ENCODE data around the gene RCC1.
"Not testable (repeated sequence)": the region's sequence is repeated elsewhere in the genome, so short reads cannot be mapped to it uniquely, and the experiment has no call there.

Gene RCC1

GRCh38 chr1:28525002-28525642 is 19.3 kb downstream of the RCC1 start:
- not testable (repeated sequence) for H3K9me3 ChIP-seq (ENCODE audit: control insufficient read depth in 1 of 2, low read length in 2 of 2); H3K4me1 ChIP-seq (ENCODE audit: control insufficient read depth in 1 of 2, insufficient read depth in 2 of 2, low read length in 2 of 2); H3K27ac ChIP-seq (ENCODE audit: low read length); H3K36me3 ChIP-seq (ENCODE audit: control insufficient read depth in 1 of 2, insufficient read depth in 2 of 2, low read length in 2 of 2); H3K27me3 ChIP-seq (ENCODE audit: low read depth, low read length); H3K4me3 ChIP-seq (ENCODE audit: low read depth in 1 of 2, low read length in 2 of 2)

- Histone ChIP-seq H3K4me3 (ENCODE audit: low read depth in 1 of 2, low read length in 2 of 2) (no peak overlapping the region), H3K9me3 (ENCODE audit: control insufficient read depth in 1 of 2, low read length in 2 of 2) (no peaks in the 10 kb centered on the region), H3K36me3 (ENCODE audit: control insufficient read depth in 1 of 2, insufficient read depth in 2 of 2, low read length in 2 of 2) (no peaks in the 10 kb centered on the region), H3K27ac (ENCODE audit: low read length) (no peak overlapping the region), H3K27me3 (ENCODE audit: low read depth, low read length) (no peaks in the 10 kb centered on the region), H3K4me1 (ENCODE audit: control insufficient read depth in 1 of 2, insufficient read depth in 2 of 2, low read length in 2 of 2) (no peaks in the 10 kb centered on the region)
These were observed 21.0 kb downstream of the RCC1 start for GRCh38 chr1:28526886-28527285.

- Histone ChIP-seq H3K27ac (ENCODE audit: low read length) (no peak overlapping the region), H3K36me3 (ENCODE audit: control insufficient read depth in 1 of 2, insufficient read depth in 2 of 2, low read length in 2 of 2) (peaks cover 10 to 11% of the 10 kb centered on the region in 2 donors), H3K9me3 (ENCODE audit: control insufficient read depth in 1 of 2, low read length in 2 of 2) (no peaks in the 10 kb centered on the region), H3K27me3 (ENCODE audit: low read depth, low read length) (no peaks in the 10 kb centered on the region), H3K4me1 (ENCODE audit: control insufficient read depth in 1 of 2, insufficient read depth in 2 of 2, low read length in 2 of 2) (no peaks in the 10 kb centered on the region), H3K4me3 (ENCODE audit: low read depth in 1 of 2, low read length in 2 of 2) (no peak overlapping the region)
These were observed 24.6 kb downstream of the RCC1 start for GRCh38 chr1:28530456-28530855.

- no peaks in the 10 kb centered on the region for H3K27me3 ChIP-seq (ENCODE audit: low read depth, low read length)
- no peaks in the 10 kb centered on the region for H3K4me1 ChIP-seq (ENCODE audit: control insufficient read depth in 1 of 2, insufficient read depth in 2 of 2, low read length in 2 of 2)
- no peaks in the 10 kb centered on the region for H3K9me3 ChIP-seq (ENCODE audit: control insufficient read depth in 1 of 2, low read length in 2 of 2)
- no peak overlapping the region for H3K4me3 ChIP-seq (ENCODE audit: low read depth in 1 of 2, low read length in 2 of 2)
- H3K27ac ChIP-seq (ENCODE audit: low read length), result no peak overlapping the region
- H3K36me3 ChIP-seq (ENCODE audit: control insufficient read depth in 1 of 2, insufficient read depth in 2 of 2, low read length in 2 of 2), result peaks cover 20% of the 10 kb centered on the region in 2 donors
These were observed 28.8 kb downstream of the RCC1 start for GRCh38 chr1:28534671-28535070.

- Histone ChIP-seq H3K4me3 (ENCODE audit: low read depth in 1 of 2, low read length in 2 of 2) (no peak overlapping the region), H3K27ac (ENCODE audit: low read length) (no peak overlapping the region), H3K4me1 (ENCODE audit: control insufficient read depth in 1 of 2, insufficient read depth in 2 of 2, low read length in 2 of 2) (no peaks in the 10 kb centered on the region), H3K36me3 (ENCODE audit: control insufficient read depth in 1 of 2, insufficient read depth in 2 of 2, low read length in 2 of 2) (peaks cover 20% of the 10 kb centered on the region in 2 donors), H3K9me3 (ENCODE audit: control insufficient read depth in 1 of 2, low read length in 2 of 2) (no peaks in the 10 kb centered on the region), H3K27me3 (ENCODE audit: low read depth, low read length) (no peaks in the 10 kb centered on the region)
These were observed 29.3 kb downstream of the RCC1 start for GRCh38 chr1:28535180-28535579.

GRCh38 chr1:28537457-28538199 is 31.8 kb downstream of the RCC1 start:
- no peak overlapping the region for H3K27ac ChIP-seq (ENCODE audit: low read length)
- H3K36me3 ChIP-seq (ENCODE audit: control insufficient read depth in 1 of 2, insufficient read depth in 2 of 2, low read length in 2 of 2), result peaks cover 20% of the 10 kb centered on the region in 2 donors

GRCh38 chr1:28538286-28538685 is 32.4 kb downstream of the RCC1 start:
- Histone ChIP-seq H3K9me3 (ENCODE audit: control insufficient read depth in 1 of 2, low read length in 2 of 2) (no peaks in the 10 kb centered on the region), H3K27ac (ENCODE audit: low read length) (no peak overlapping the region), H3K4me3 (ENCODE audit: low read depth in 1 of 2, low read length in 2 of 2) (no peak overlapping the region), H3K4me1 (ENCODE audit: control insufficient read depth in 1 of 2, insufficient read depth in 2 of 2, low read length in 2 of 2) (no peaks in the 10 kb centered on the region), H3K36me3 (ENCODE audit: control insufficient read depth in 1 of 2, insufficient read depth in 2 of 2, low read length in 2 of 2) (peaks cover 20% of the 10 kb centered on the region in 2 donors), H3K27me3 (ENCODE audit: low read depth, low read length) (no peaks in the 10 kb centered on the region)

More at GRCh38 chr1:28537457-28538199, 31.8 kb downstream of the RCC1 start:
- Histone ChIP-seq H3K4me3 (ENCODE audit: low read depth in 1 of 2, low read length in 2 of 2) (no peak overlapping the region), H3K9me3 (ENCODE audit: control insufficient read depth in 1 of 2, low read length in 2 of 2) (no peaks in the 10 kb centered on the region), H3K27me3 (ENCODE audit: low read depth, low read length) (no peaks in the 10 kb centered on the region), H3K4me1 (ENCODE audit: control insufficient read depth in 1 of 2, insufficient read depth in 2 of 2, low read length in 2 of 2) (no peaks in the 10 kb centered on the region)

- Histone ChIP-seq H3K4me1 (ENCODE audit: control insufficient read depth in 1 of 2, insufficient read depth in 2 of 2, low read length in 2 of 2) (no peaks in the 10 kb centered on the region), H3K36me3 (ENCODE audit: control insufficient read depth in 1 of 2, insufficient read depth in 2 of 2, low read length in 2 of 2) (peaks cover 7 to 8% of the 10 kb centered on the region in 2 donors), H3K27ac (ENCODE audit: low read length) (no peak overlapping the region), H3K9me3 (ENCODE audit: control insufficient read depth in 1 of 2, low read length in 2 of 2) (no peaks in the 10 kb centered on the region), H3K27me3 (ENCODE audit: low read depth, low read length) (no peaks in the 10 kb centered on the region), H3K4me3 (ENCODE audit: low read depth in 1 of 2, low read length in 2 of 2) (no peak overlapping the region)
These were observed 34.8 kb downstream of the RCC1 start for GRCh38 chr1:28540651-28541050.

GRCh38 chr1:28541414-28542015 is 35.7 kb downstream of the RCC1 start:
- not testable (repeated sequence) for H3K4me3 ChIP-seq (ENCODE audit: low read depth in 1 of 2, low read length in 2 of 2); H3K27me3 ChIP-seq (ENCODE audit: low read depth, low read length); H3K36me3 ChIP-seq (ENCODE audit: control insufficient read depth in 1 of 2, insufficient read depth in 2 of 2, low read length in 2 of 2); H3K27ac ChIP-seq (ENCODE audit: low read length); H3K4me1 ChIP-seq (ENCODE audit: control insufficient read depth in 1 of 2, insufficient read depth in 2 of 2, low read length in 2 of 2); H3K9me3 ChIP-seq (ENCODE audit: control insufficient read depth in 1 of 2, low read length in 2 of 2)

GRCh38 chr1:28545246-28545628 is 39.4 kb downstream of the RCC1 start:
- no peaks in the 10 kb centered on the region for H3K4me1 ChIP-seq (ENCODE audit: control insufficient read depth in 1 of 2, insufficient read depth in 2 of 2, low read length in 2 of 2)
- no peak overlapping the region for H3K27ac ChIP-seq (ENCODE audit: low read length)
- H3K9me3 ChIP-seq (ENCODE audit: control insufficient read depth in 1 of 2, low read length in 2 of 2), result no peaks in the 10 kb centered on the region
- H3K4me3 ChIP-seq (ENCODE audit: low read depth in 1 of 2, low read length in 2 of 2), result no peak overlapping the region
- H3K36me3 ChIP-seq (ENCODE audit: control insufficient read depth in 1 of 2, insufficient read depth in 2 of 2, low read length in 2 of 2), result no peaks in the 10 kb centered on the region
- H3K27me3 ChIP-seq (ENCODE audit: low read depth, low read length), result no peaks in the 10 kb centered on the region

GRCh38 chr1:28548318-28548717 is 42.5 kb downstream of the RCC1 start:
- no peaks in the 10 kb centered on the region for H3K9me3 ChIP-seq (ENCODE audit: control insufficient read depth in 1 of 2, low read length in 2 of 2)
- H3K27me3 ChIP-seq (ENCODE audit: low read depth, low read length), result no peaks in the 10 kb centered on the region
- no peak overlapping the region for H3K27ac ChIP-seq (ENCODE audit: low read length)
- no peak overlapping the region for H3K4me3 ChIP-seq (ENCODE audit: low read depth in 1 of 2, low read length in 2 of 2)
- no peaks in the 10 kb centered on the region for H3K36me3 ChIP-seq (ENCODE audit: control insufficient read depth in 1 of 2, insufficient read depth in 2 of 2, low read length in 2 of 2)
- no peaks in the 10 kb centered on the region for H3K4me1 ChIP-seq (ENCODE audit: control insufficient read depth in 1 of 2, insufficient read depth in 2 of 2, low read length in 2 of 2)
